Right renal pelvis (tissue), 4 donors: ENCODE measurements around the gene ARHGEF7. TPM values are rescaled to one million over a fixed set of nuclear protein-coding genes. Genes with fewer than 3 reads are reported as not detected.
"Not testable (repeated sequence)": the region's sequence is repeated elsewhere in the genome, so short reads cannot be mapped to it uniquely, and the experiment has no call there.

Experiments
- DNase-seq, 4 donors: peaks; one replicate each; pipeline ENCODE4 v3.0.0-alpha.2; 2013; ENCODE audit warnings: low read depth in 4 of 4, low spot score in 3 of 4, missing footprints in 1 of 4
- polyA plus RNA-seq, 4 donors: library from polyadenylated mRNA; unstranded; fragments of 120-200 nt; gene quantifications; one replicate each; pipeline ENCODE4 v1.2.1, GENCODE V29; 2013; ENCODE audit not compliant: insufficient read length in 4 of 4

ARHGEF7 gene
- polyA plus RNA-seq = 10 to 100 TPM; 62.0 to 80.2 (median 68.0) TPM

GRCh38 chr13:111115061-111115964 is at the start of gene ARHGEF7:
TSS of gene ARHGEF7 (plus strand) at chr13:111115310. CDS start at chr13:111115527, 217 bp downstream.
- no peak for DNase-seq

GRCh38 chr13:111065698-111066097 is 49.4 kb upstream of the ARHGEF7 start:
- no peak for DNase-seq

- no peak for DNase-seq
Measured at GRCh38 chr13:111066544-111066943, 48.6 kb upstream of the ARHGEF7 start.

- DNase-seq = no peak
Measured at GRCh38 chr13:111068009-111068350, 47.1 kb upstream of the ARHGEF7 start.

- not testable (repeated sequence) for DNase-seq
Measured at GRCh38 chr13:111071120-111071519, 44.0 kb upstream of the ARHGEF7 start.

- not testable (repeated sequence) for DNase-seq
Measured at GRCh38 chr13:111071526-111071925, 43.6 kb upstream of the ARHGEF7 start.

GRCh38 chr13:111074826-111075225 is 40.3 kb upstream of the ARHGEF7 start:
- DNase-seq = no peak

- no peak for DNase-seq
Measured at GRCh38 chr13:111076155-111077013, 38.7 kb upstream of the ARHGEF7 start.

GRCh38 chr13:111079375-111079774 is 35.7 kb upstream of the ARHGEF7 start:
- DNase-seq = no peak

GRCh38 chr13:111080642-111081041 is 34.5 kb upstream of the ARHGEF7 start:
- DNase-seq = no peak

GRCh38 chr13:111082240-111082639 is 32.9 kb upstream of the ARHGEF7 start:
- DNase-seq = no peak

- not testable (repeated sequence) for DNase-seq
Measured at GRCh38 chr13:111082769-111083168, 32.3 kb upstream of the ARHGEF7 start.

- not testable (repeated sequence) for DNase-seq
Measured at GRCh38 chr13:111083693-111084092, 31.4 kb upstream of the ARHGEF7 start.

- DNase-seq = no peak
Measured at GRCh38 chr13:111090169-111090568, 24.9 kb upstream of the ARHGEF7 start.

GRCh38 chr13:111092685-111093084 is 22.4 kb upstream of the ARHGEF7 start:
- DNase-seq = no peak

- DNase-seq = no peak
Measured at GRCh38 chr13:111093136-111093535, 22.0 kb upstream of the ARHGEF7 start.

- DNase-seq = no peak
Measured at GRCh38 chr13:111093634-111094033, 21.5 kb upstream of the ARHGEF7 start.

GRCh38 chr13:111095031-111095840 is 19.9 kb upstream of the ARHGEF7 start:
- no peak for DNase-seq

GRCh38 chr13:111095911-111096501 is 19.1 kb upstream of the ARHGEF7 start:
- no peak for DNase-seq

GRCh38 chr13:111099290-111099689 is 15.8 kb upstream of the ARHGEF7 start:
- DNase-seq = no peak
